ENCODE data around the gene KRTAP12-2.
"Not testable (repeated sequence)": the region's sequence is repeated elsewhere in the genome, so short reads cannot be mapped to it uniquely, and the experiment has no call there.

KRTAP12-2 gene

GRCh38 chr21:44702111-44702972 is 35.6 kb upstream of the KRTAP12-2 start:
- DNase-seq (ENCODE audit: low spot score): no peak

GRCh38 chr21:44701541-44701940 is 34.8 kb upstream of the KRTAP12-2 start:
- DNase-seq (ENCODE audit: low spot score): no peak

GRCh38 chr21:44701023-44701400 is 34.3 kb upstream of the KRTAP12-2 start:
- DNase-seq (ENCODE audit: low spot score): no peak

GRCh38 chr21:44700101-44701022 is 33.6 kb upstream of the KRTAP12-2 start:
- no peak for DNase-seq (ENCODE audit: low spot score)

GRCh38 chr21:44699502-44700001 is 32.8 kb upstream of the KRTAP12-2 start:
- no peak for DNase-seq (ENCODE audit: low spot score)

- DNase-seq (ENCODE audit: low spot score): no peak
Measured at GRCh38 chr21:44697811-44698734, 31.3 kb upstream of the KRTAP12-2 start.

GRCh38 chr21:44697172-44697810 is 30.6 kb upstream of the KRTAP12-2 start, which contains the start of gene KRTAP10-12:
TSS of gene KRTAP10-12 (plus strand) at chr21:44697172. CDS start at chr21:44697202, 30 bp downstream.
- DNase-seq (ENCODE audit: low spot score): not testable (repeated sequence)

- no peak for DNase-seq (ENCODE audit: low spot score)
Measured at GRCh38 chr21:44696572-44696971, 29.8 kb upstream of the KRTAP12-2 start.

- no peak for DNase-seq (ENCODE audit: low spot score)
Measured at GRCh38 chr21:44695641-44696040, 28.9 kb upstream of the KRTAP12-2 start.

GRCh38 chr21:44695184-44695583 is 28.5 kb upstream of the KRTAP12-2 start:
- DNase-seq (ENCODE audit: low spot score): no peak

GRCh38 chr21:44694776-44695175 is 28.0 kb upstream of the KRTAP12-2 start:
- no peak for DNase-seq (ENCODE audit: low spot score)

GRCh38 chr21:44692798-44693512 is 26.2 kb upstream of the KRTAP12-2 start:
- no peak for DNase-seq (ENCODE audit: low spot score)

GRCh38 chr21:44691686-44692085 is 25.0 kb upstream of the KRTAP12-2 start:
- no peak for DNase-seq (ENCODE audit: low spot score)

GRCh38 chr21:44689740-44690139 is 23.0 kb upstream of the KRTAP12-2 start:
- DNase-seq (ENCODE audit: low spot score): not testable (repeated sequence)

GRCh38 chr21:44687671-44688070 is 20.9 kb upstream of the KRTAP12-2 start:
- no peak for DNase-seq (ENCODE audit: low spot score)

- DNase-seq (ENCODE audit: low spot score): no peak
Measured at GRCh38 chr21:44686843-44687561, 20.3 kb upstream of the KRTAP12-2 start.

- DNase-seq (ENCODE audit: low spot score): no peak
Measured at GRCh38 chr21:44686000-44686781, 19.5 kb upstream of the KRTAP12-2 start.

- not testable (repeated sequence) for DNase-seq (ENCODE audit: low spot score)
Measured at GRCh38 chr21:44685050-44685449, 18.3 kb upstream of the KRTAP12-2 start.

GRCh38 chr21:44684483-44684882 is 17.8 kb upstream of the KRTAP12-2 start:
- DNase-seq (ENCODE audit: low spot score): no peak

Data from kidney capillary endothelial cell (primary cell).